HG02840 (cell line): ENCODE measurements around the gene SOD3.

Experiments used
- ATAC-seq: cut with Tn5 transposase; IDR thresholded peaks from one replicate; pipeline ENCODE4 v1.9.1; 2021; ENCODE audit warnings: mild to moderate bottlenecking, moderate library complexity, moderate number of reproducible peaks; ENCODE audit not compliant: unreplicated experiment, low FRiP score

Gene SOD3

GRCh38 chr4:24774452-24774851 is 20.9 kb upstream of the SOD3 start:
- ATAC-seq = no peak

- no peak for ATAC-seq
Observed at GRCh38 chr4:24775032-24775605, 20.3 kb upstream of the SOD3 start.

GRCh38 chr4:24775750-24776149 is 19.6 kb upstream of the SOD3 start:
- no peak for ATAC-seq

GRCh38 chr4:24777536-24778463 is 17.6 kb upstream of the SOD3 start:
- ATAC-seq = no peak

GRCh38 chr4:24778464-24779225 is 16.7 kb upstream of the SOD3 start:
- no peak for ATAC-seq

GRCh38 chr4:24780936-24781495 is 14.4 kb upstream of the SOD3 start:
- ATAC-seq = no peak

GRCh38 chr4:24781999-24782745 is 13.2 kb upstream of the SOD3 start:
- ATAC-seq = no peak

- no peak for ATAC-seq
Observed at GRCh38 chr4:24783506-24783905, 11.9 kb upstream of the SOD3 start.

- no peak for ATAC-seq
Observed at GRCh38 chr4:24791043-24791442, 4.3 kb upstream of the SOD3 start.

- no peak for ATAC-seq
Observed at GRCh38 chr4:24792552-24792951, 2.8 kb upstream of the SOD3 start.

GRCh38 chr4:24793219-24794005 is 2.0 kb upstream of the SOD3 start:
- no peak for ATAC-seq

GRCh38 chr4:24794051-24794450 is 1.3 kb upstream of the SOD3 start:
- ATAC-seq = no peak

- no peak for ATAC-seq
Observed at GRCh38 chr4:24794480-24794879, 893 bp upstream of the SOD3 start.

- no peak for ATAC-seq
Observed at GRCh38 chr4:24795666-24796381, 451 bp downstream of the SOD3 start.

GRCh38 chr4:24796620-24797019 is 1.2 kb downstream of the SOD3 start:
- no peak for ATAC-seq

- no peak for ATAC-seq
Observed at GRCh38 chr4:24798036-24798610, 2.8 kb downstream of the SOD3 start.

- no peak for ATAC-seq
Observed at GRCh38 chr4:24799196-24799543, 3.8 kb downstream of the SOD3 start.

- no peak for ATAC-seq
Observed at GRCh38 chr4:24799544-24800324, 4.4 kb downstream of the SOD3 start.
